H1 (cell line): ENCODE measurements around the gene ZSCAN29. TPM values are rescaled to one million over a fixed set of nuclear protein-coding genes. Genes with fewer than 3 reads are reported as not detected.

ENCODE experiments used
- ASH2L ChIP-seq: fragments of 200-600, 300-600 bp; sonication (generic); IDR thresholded peaks from one replicate; pipeline ENCODE4 v1.7.1; 2017; ENCODE audit warnings: low read length
- BRCA1 ChIP-seq: IDR thresholded peaks from 2 replicates; pipeline ENCODE4 v1.6.1; 2012; ENCODE audit warnings: low read depth, low read length, improper control_type of control experiment
- CBX5 ChIP-seq: fragments of 300-800, 300-1000 bp; sonication (generic); IDR thresholded peaks from 2 replicates; pipeline ENCODE4 v1.7.1; 2016; ENCODE audit warnings: antibody characterized with exemption, low read length, low read depth
- CEBPB ChIP-seq: IDR thresholded peaks from 2 replicates; pipeline ENCODE4 v1.6.1; 2012; ENCODE audit warnings: low read depth, low read length
- CHD2 ChIP-seq: IDR thresholded peaks from 2 replicates; pipeline ENCODE4 v1.6.1; 2012; ENCODE audit warnings: low read length, improper control_type of control experiment
- CTCF ChIP-seq, 3 experiments: IDR thresholded peaks; 1 replicate in 2 of 3; 2 replicates in 1 of 3; pipeline versions ENCODE4 v1.5.1 to v1.6.1; 2011; ENCODE audit warnings: low read length in 3 of 3, mild to moderate bottlenecking in 3 of 3, inconsistent platforms in 2 of 3, low read depth in 1 of 3, moderate library complexity in 1 of 3; ENCODE audit not compliant: insufficient read depth in 1 of 3; ENCODE audit errors: control extremely low read depth in 1 of 3
- EP300 ChIP-seq, 2 experiments: IDR thresholded peaks; 1 replicate in 1 of 2; 2 replicates in 1 of 2; pipeline ENCODE4 v1.6.1; 2011 to 2012; ENCODE audit warnings: low read depth in 2 of 2, low read length in 2 of 2, mild to moderate bottlenecking in 2 of 2, borderline replicate concordance in 1 of 2, inconsistent platforms in 1 of 2, moderate library complexity in 1 of 2
- GABPA ChIP-seq: IDR thresholded peaks from 2 replicates; pipeline ENCODE4 v1.6.1; 2011; ENCODE audit warnings: mild to moderate bottlenecking, low read length, moderate library complexity, borderline replicate concordance; ENCODE audit not compliant: insufficient read depth
- GTF2F1 ChIP-seq: IDR thresholded peaks from 2 replicates; pipeline ENCODE4 v1.6.1; 2012; ENCODE audit warnings: low read depth, low read length, improper control_type of control experiment, borderline replicate concordance
- HDAC6 ChIP-seq: IDR thresholded peaks from one replicate; pipeline ENCODE4 v1.7.1; 2012; ENCODE audit warnings: low read depth, mild to moderate bottlenecking, inconsistent platforms, low read length, moderate library complexity
- JUN ChIP-seq: IDR thresholded peaks from 2 replicates; pipeline ENCODE4 v1.6.1; 2011; ENCODE audit warnings: low read depth, mild to moderate bottlenecking, improper control_type of control experiment, low read length
- JUND ChIP-seq: IDR thresholded peaks from 2 replicates; pipeline ENCODE4 v1.6.1; 2011; ENCODE audit warnings: mild to moderate bottlenecking, improper control_type of control experiment, low read length
- MAFK ChIP-seq: IDR thresholded peaks from 2 replicates; pipeline ENCODE4 v1.6.1; 2012; ENCODE audit warnings: low read depth, mild to moderate bottlenecking, improper control_type of control experiment, low read length
- NANOG ChIP-seq: IDR thresholded peaks from 2 replicates; pipeline ENCODE4 v1.6.1; 2011; ENCODE audit warnings: low read length, low read depth, mild to moderate bottlenecking, inconsistent platforms; ENCODE audit not compliant: insufficient read depth, poor library complexity, severe bottlenecking
- SIX5 ChIP-seq: IDR thresholded peaks from 2 replicates; pipeline ENCODE4 v1.6.1; 2011; ENCODE audit warnings: mild to moderate bottlenecking, low read depth, low read length
- SRF ChIP-seq: IDR thresholded peaks from 2 replicates; pipeline ENCODE4 v1.6.1; 2011; ENCODE audit warnings: mild to moderate bottlenecking, low read depth, low read length, moderate library complexity
- TAF1 ChIP-seq: IDR thresholded peaks from 2 replicates; pipeline ENCODE4 v1.6.1; 2011; ENCODE audit warnings: mild to moderate bottlenecking, low read depth, low read length
- TAF7 ChIP-seq: optimal IDR thresholded peaks from 2 replicates; pipeline ENCODE3; 2011; ENCODE audit warnings: low read depth, mild to moderate bottlenecking, inconsistent platforms, low read length, moderate library complexity, borderline replicate concordance
- USF2 ChIP-seq: IDR thresholded peaks from 2 replicates; pipeline ENCODE4 v1.6.1; 2011; ENCODE audit warnings: low read length, improper control_type of control experiment
- YY1 ChIP-seq: IDR thresholded peaks from 2 replicates; pipeline ENCODE4 v1.6.1; 2011; ENCODE audit warnings: low read depth, mild to moderate bottlenecking, low read length
- polyA plus RNA-seq, 7 experiments: library from polyadenylated mRNA; depleted of rRNA in 3 of 7; stranded (reverse) in 5 of 7; unstranded in 2 of 7; fragments of >200 nt in 5 of 7; fragments of 200-250 nt in 2 of 7; gene quantifications; 1 replicate in 5 of 7; 2 replicates in 1 of 7; 4 replicates in 1 of 7; pipeline versions ENCODE4 v1.2.1 to v1.2.3, GENCODE V29; 2011 to 2013; ENCODE audit warnings: missing spikeins in 2 of 7, mixed read lengths in 2 of 7
- total RNA-seq: library from RNA; stranded (reverse); fragmentation: NEBNext Ultra II Directional; extraction: Animal tissue kit (Norgen Biotek cat#: 25700); gene quantifications from 2 replicates; pipeline ENCODE4 v1.2.1, GENCODE V29; 2021

The ZSCAN29 gene
- total and polyA plus RNA-seq, 2 of the 8 experiments (the other 6 are each of a cell fraction or from before 2014, with no cell fraction given): 6.4 to 41.3 TPM

DNA sequence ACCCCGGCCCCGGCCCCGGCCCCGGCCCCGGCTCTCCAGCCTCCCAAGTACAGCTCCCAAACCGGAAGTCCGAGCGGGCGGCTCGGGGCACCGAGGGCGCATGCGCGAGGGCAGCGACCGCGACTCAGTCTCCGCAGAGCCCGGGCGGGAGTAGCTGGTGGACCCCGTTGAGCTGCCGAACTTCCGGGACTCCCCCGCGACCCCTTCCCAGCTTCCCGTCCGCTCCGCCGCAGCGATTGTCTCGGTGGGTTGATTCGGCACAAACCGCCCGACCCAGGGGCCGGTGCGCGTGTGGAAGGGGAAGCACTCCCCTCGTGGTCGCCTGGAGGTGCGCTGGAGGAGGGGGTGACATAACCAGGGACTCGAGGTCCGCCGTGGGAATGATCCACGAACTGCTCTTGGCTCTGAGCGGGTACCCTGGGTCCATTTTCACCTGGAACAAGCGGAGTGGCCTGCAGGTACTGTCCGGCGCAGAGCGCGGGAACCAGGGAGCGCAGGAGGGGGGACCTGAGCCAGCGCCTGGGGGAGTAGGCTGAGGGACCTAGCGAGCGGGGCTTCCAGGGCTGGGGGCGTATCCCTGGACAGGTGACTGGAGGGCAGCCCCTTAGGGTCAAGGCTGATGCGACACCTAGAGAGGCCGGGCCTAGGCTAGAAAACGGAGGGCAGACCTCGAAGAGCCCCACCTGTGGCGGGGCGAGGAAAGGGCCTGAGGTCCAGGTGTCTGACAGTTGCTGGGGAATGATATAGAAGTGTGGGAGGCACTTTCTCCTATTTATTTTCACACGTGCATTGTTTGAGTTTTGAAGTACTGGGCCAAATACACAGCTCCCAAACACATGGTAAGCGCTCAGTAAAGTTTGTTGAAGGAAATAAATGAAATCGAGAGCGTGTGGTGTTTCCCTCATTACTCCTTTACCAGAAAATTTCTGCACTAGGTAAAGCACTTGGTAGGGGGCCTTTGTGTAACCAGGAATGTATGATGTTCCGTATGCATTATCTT lies at the start of gene ZSCAN29, which contains the start of gene TUBGCP4 (continued):
- peak; percentile 20 for TF ChIP-seq TAF7
- peak; percentile 57 to 71 (median 65) for TF ChIP-seq CTCF (IDR thresholded peaks at IDR 0.05; ENCODE audit: control extremely low read depth in 1 of 3, insufficient read depth in 1 of 3, low read depth in 1 of 3, low read length in 3 of 3)
- TF ChIP-seq CBX5: no peak
- TF ChIP-seq TAF1: peak; percentile 78
- TF ChIP-seq CEBPB: no peak
- TF ChIP-seq SRF: no peak
- TF ChIP-seq JUND: no peak
- TF ChIP-seq ASH2L: peak; percentile 84
- TF ChIP-seq HDAC6: no peak
- TF ChIP-seq GTF2F1: no peak
- TF ChIP-seq SIX5: no peak
- TF ChIP-seq GABPA: peak; percentile 77; the same call in 1 of the 2 replicates
- TF ChIP-seq MAFK: no peak
- TF ChIP-seq USF2: no peak
- TF ChIP-seq JUN: no peak
- TF ChIP-seq NANOG: no peak
- TF ChIP-seq CHD2: no peak
- no peak; the same call in 1 of the 2 replicates for TF ChIP-seq BRCA1
- TF ChIP-seq YY1: no peak
- TF ChIP-seq EP300 (IDR thresholded peaks at IDR 0.05; ENCODE audit: borderline replicate concordance in 1 of 2, low read depth in 2 of 2, low read length in 2 of 2): no peak
